Activated naive CD4-positive, alpha-beta T cell treated with anti-CD3 and anti-CD28 coated beads, Interleukin-2, amount 10 ng/mL, durations not matched to agents 7 days and 5 days (primary cell): Measurements from ENCODE around the gene SLC10A7.

Experiments used
- CTCF ChIA-PET: fragments of 350-600 bp; sonication (Branson Sonifier 250); formaldehyde crosslinking; loops from one replicate; lab custom pipeline; 2021; ENCODE audit warnings: antibody characterized with exemption; lab: Charles Lee
- DNase-seq: peaks from one replicate; pipeline ENCODE4 v3.0.0-alpha.2; 2020
- H3K27ac Mint-ChIP-seq: one replicate; pipeline ENCODE4 v1.8.0; 2021; ENCODE audit warnings: mild to moderate bottlenecking, moderate library complexity, mixed read lengths
- H3K27me3 Mint-ChIP-seq: one replicate; pipeline ENCODE4 v1.8.0; 2021; ENCODE audit warnings: mild to moderate bottlenecking, mixed read lengths
- H3K36me3 Mint-ChIP-seq: one replicate; pipeline ENCODE4 v1.8.0; 2021; ENCODE audit warnings: mixed read lengths
- H3K4me1 Mint-ChIP-seq: one replicate; pipeline ENCODE4 v1.8.0; 2021; ENCODE audit warnings: mixed read lengths
- H3K4me3 Mint-ChIP-seq: one replicate; pipeline ENCODE4 v1.8.0; 2021; ENCODE audit warnings: mild to moderate bottlenecking, moderate library complexity, mixed read lengths
- H3K9me3 Mint-ChIP-seq: one replicate; pipeline ENCODE4 v1.8.0; 2021; ENCODE audit warnings: mixed read lengths

The SLC10A7 gene

GRCh38 chr4:146439999-146440398 lies 81.7 kb downstream of the SLC10A7 start:
- no peak overlapping the region for H3K4me3 Mint-ChIP-seq
- H3K27ac Mint-ChIP-seq = no peak overlapping the region
- H3K36me3 Mint-ChIP-seq = peaks cover 2% of the 10 kb centered on the region
- H3K4me1 Mint-ChIP-seq = no peaks in the 10 kb centered on the region
- CTCF ChIA-PET = no interaction called here
- H3K9me3 Mint-ChIP-seq = no peaks in the 10 kb centered on the region
- DNase-seq = no peak
- H3K27me3 Mint-ChIP-seq = no peaks in the 10 kb centered on the region

DNA sequence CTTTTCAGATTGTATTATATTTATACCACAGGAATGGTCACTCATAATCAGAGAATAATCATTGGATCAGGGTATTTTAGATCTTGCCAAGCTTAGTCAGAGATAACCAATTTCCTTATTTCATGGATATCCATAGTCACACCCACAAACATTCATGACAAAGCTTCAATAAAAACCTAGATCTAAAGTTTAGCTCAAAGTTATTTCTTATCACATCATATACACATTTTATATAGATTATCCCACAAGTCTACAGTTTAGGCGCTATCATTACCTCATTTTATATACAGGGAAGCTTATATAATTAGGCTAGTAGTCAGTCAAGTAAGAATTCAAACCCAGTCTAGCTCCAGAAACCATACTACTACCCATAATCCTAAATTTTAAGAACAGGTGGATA lies 82.3 kb downstream of the SLC10A7 start:
- CTCF ChIA-PET = no interaction called here
- Mint-ChIP-seq H3K4me3 (no peak overlapping the region), H3K27me3 (no peaks in the 10 kb centered on the region), H3K36me3 (peaks cover 2% of the 10 kb centered on the region), H3K27ac (no peak overlapping the region), H3K4me1 (no peaks in the 10 kb centered on the region), H3K9me3 (no peaks in the 10 kb centered on the region)
- no peak for DNase-seq

DNA sequence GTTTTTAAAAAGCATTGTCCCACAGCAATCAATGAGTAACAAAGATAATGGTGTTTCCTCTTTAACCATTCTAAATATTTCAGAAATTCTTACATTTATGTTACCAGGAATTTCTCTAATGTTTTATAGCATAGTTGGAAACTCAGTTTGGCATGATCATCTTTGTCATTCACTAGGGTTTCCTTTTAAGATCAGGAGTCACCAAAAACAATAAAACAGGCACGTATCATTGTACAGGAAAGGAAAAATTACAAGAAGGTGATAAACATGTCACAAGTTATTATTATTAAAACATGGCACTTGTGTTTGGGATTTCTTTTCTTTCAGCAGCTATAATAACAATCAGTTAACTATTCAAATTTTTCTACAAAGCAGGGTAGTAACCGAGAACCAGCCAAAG lies 84.0 kb downstream of the SLC10A7 start:
- no peaks in the 10 kb centered on the region for H3K4me1 Mint-ChIP-seq
- no peak overlapping the region for H3K4me3 Mint-ChIP-seq
- H3K9me3 Mint-ChIP-seq = no peaks in the 10 kb centered on the region
- CTCF ChIA-PET = no interaction called here
- no peak overlapping the region for H3K27ac Mint-ChIP-seq
- H3K36me3 Mint-ChIP-seq = peaks cover 2% of the 10 kb centered on the region
- DNase-seq = no peak
- H3K27me3 Mint-ChIP-seq = no peaks in the 10 kb centered on the region

- Mint-ChIP-seq H3K36me3 (peaks cover 2% of the 10 kb centered on the region), H3K4me1 (no peaks in the 10 kb centered on the region), H3K9me3 (no peaks in the 10 kb centered on the region), H3K27ac (no peak overlapping the region), H3K27me3 (no peaks in the 10 kb centered on the region), H3K4me3 (no peak overlapping the region)
- CTCF ChIA-PET = no interaction called here
- DNase-seq = no peak
Observed at GRCh38 chr4:146436423-146437162, 85.1 kb downstream of the SLC10A7 start.

- no peak for DNase-seq
- CTCF ChIA-PET = no interaction called here
- Mint-ChIP-seq H3K4me1 (no peaks in the 10 kb centered on the region), H3K9me3 (no peaks in the 10 kb centered on the region), H3K27me3 (no peaks in the 10 kb centered on the region), H3K27ac (no peak overlapping the region), H3K4me3 (no peak overlapping the region), H3K36me3 (peaks cover 2% of the 10 kb centered on the region)
Observed at GRCh38 chr4:146435962-146436361, 85.8 kb downstream of the SLC10A7 start.

- no peaks in the 10 kb centered on the region for H3K4me1 Mint-ChIP-seq
- DNase-seq = no peak
- H3K27ac Mint-ChIP-seq = no peak overlapping the region
- H3K4me3 Mint-ChIP-seq = no peak overlapping the region
- no peaks in the 10 kb centered on the region for H3K9me3 Mint-ChIP-seq
- H3K36me3 Mint-ChIP-seq = peaks cover 1% of the 10 kb centered on the region
- CTCF ChIA-PET = no interaction called here
- no peaks in the 10 kb centered on the region for H3K27me3 Mint-ChIP-seq
Observed at GRCh38 chr4:146432065-146432464, 89.7 kb downstream of the SLC10A7 start.

GRCh38 chr4:146428298-146428697 lies 93.4 kb downstream of the SLC10A7 start:
- Mint-ChIP-seq H3K9me3 (no peaks in the 10 kb centered on the region), H3K27ac (no peak overlapping the region), H3K4me3 (no peak overlapping the region), H3K27me3 (no peaks in the 10 kb centered on the region), H3K4me1 (no peaks in the 10 kb centered on the region), H3K36me3 (no peaks in the 10 kb centered on the region)
- CTCF ChIA-PET = interaction anchor here (0.6 kb wide), 1 partner anchor 264 kb away, joined by 3 read pairs; no protein-coding TSS in a partner anchor
- no peak for DNase-seq

DNA sequence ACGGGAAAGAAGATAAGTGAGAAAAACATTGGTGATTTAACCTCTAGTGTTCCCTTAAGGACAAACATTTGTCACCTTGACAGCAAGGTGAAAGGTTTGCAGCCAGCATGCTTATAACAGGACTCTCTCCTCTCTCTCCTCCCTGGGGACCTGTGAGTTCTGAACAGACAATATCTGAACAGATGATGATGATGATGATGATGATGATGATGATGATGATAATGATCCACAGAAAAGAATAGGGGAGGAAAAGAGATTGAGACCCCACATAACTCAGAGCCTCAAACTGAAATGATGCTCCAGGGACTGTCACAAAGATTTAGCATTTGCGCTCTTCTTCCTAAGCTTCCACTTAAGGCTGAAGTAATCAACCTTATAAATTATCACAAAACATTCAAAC lies 103.9 kb downstream of the SLC10A7 start:
- Mint-ChIP-seq H3K27me3 (no peaks in the 10 kb centered on the region), H3K9me3 (no peaks in the 10 kb centered on the region), H3K27ac (no peak overlapping the region), H3K4me1 (no peaks in the 10 kb centered on the region), H3K4me3 (no peak overlapping the region), H3K36me3 (no peaks in the 10 kb centered on the region)
- no peak for DNase-seq
- CTCF ChIA-PET = no interaction called here

DNA sequence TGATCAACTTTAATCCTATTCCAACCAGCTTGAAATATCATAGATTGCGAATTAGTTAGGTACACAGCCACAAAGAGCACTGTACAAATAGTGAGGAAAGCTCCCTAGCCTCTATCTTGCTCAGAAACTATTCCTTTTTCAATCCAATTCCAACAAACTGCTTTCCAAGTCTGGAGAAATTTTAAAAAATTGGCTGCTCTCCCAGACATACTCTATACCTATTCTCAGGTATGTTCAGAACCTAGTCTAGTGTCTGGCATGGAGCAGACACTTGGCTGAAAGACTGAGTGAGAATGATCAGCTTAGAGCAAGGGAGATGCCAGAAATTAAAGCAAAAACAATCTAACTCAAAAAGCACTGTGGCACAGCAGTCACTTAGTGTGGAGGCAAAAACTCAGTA lies 105.9 kb downstream of the SLC10A7 start:
- H3K4me1 Mint-ChIP-seq = no peaks in the 10 kb centered on the region
- no peak overlapping the region for H3K4me3 Mint-ChIP-seq
- H3K27ac Mint-ChIP-seq = no peak overlapping the region
- CTCF ChIA-PET = no interaction called here
- no peaks in the 10 kb centered on the region for H3K9me3 Mint-ChIP-seq
- H3K36me3 Mint-ChIP-seq = no peaks in the 10 kb centered on the region
- DNase-seq = no peak
- no peaks in the 10 kb centered on the region for H3K27me3 Mint-ChIP-seq

DNA sequence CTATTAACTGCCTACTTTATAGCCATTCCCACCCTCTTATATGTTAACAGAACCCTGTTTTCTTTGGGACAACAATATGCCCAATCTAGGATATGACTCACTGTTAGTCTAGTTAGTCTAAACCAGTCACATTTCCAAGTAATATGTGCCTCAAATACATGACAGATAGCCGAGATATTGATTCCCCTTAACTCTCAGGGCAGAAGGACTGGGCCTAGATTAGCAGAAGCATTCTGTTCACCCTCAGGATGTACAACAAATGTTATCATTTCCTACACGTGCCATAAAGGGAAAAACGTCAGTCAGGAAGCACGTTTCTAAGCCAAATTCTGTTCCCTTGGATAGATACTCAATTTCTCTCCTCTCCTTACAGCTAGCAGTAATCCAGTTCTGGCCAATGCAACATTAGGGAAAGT lies 114.1 kb downstream of the SLC10A7 start:
- no peak overlapping the region for H3K27ac Mint-ChIP-seq
- CTCF ChIA-PET = no interaction called here
- H3K9me3 Mint-ChIP-seq = no peaks in the 10 kb centered on the region
- no peaks in the 10 kb centered on the region for H3K27me3 Mint-ChIP-seq
- H3K36me3 Mint-ChIP-seq = no peaks in the 10 kb centered on the region
- DNase-seq = no peak
- no peaks in the 10 kb centered on the region for H3K4me1 Mint-ChIP-seq
- H3K4me3 Mint-ChIP-seq = no peak overlapping the region

DNA sequence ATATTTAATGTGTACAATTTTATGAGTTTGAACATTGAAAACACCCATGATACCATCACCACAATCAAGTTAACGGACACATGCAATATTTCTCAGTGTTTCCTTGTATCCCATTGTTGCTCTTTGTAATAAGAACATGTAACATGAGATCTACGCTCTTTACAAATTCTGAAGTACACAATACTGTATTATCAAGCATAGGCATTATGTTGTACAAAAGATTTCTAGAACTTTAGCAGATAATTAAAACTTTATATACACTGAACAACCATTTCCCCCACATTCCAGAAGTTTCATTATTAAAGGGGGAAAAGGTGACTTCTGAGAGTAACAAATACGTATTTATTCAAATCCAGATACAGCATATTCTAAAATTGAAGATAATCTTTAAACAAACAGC lies 114.5 kb downstream of the SLC10A7 start:
- no peak for DNase-seq
- Mint-ChIP-seq H3K27me3 (no peaks in the 10 kb centered on the region), H3K27ac (no peak overlapping the region), H3K4me3 (no peak overlapping the region), H3K4me1 (no peaks in the 10 kb centered on the region), H3K9me3 (no peaks in the 10 kb centered on the region), H3K36me3 (no peaks in the 10 kb centered on the region)
- CTCF ChIA-PET = no interaction called here

DNA sequence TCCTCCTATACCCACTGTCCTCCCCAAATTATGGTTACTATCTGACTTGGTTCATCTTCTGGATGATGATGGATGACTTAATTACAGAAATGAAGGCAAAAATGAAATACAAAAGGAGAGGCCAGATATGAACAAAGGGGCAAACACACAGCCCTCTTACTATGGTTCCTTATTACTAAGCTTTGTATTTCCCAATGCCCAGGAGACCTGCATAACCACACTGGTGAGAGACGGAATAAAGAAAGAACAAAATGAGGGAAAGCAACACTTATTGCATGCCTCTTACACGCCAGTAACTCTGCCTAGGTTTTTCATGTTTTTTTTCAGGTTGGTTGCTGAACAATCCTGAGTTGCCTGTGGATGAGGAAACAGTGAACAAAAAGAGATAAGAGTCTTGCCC lies 120.5 kb downstream of the SLC10A7 start:
- no peak for DNase-seq
- CTCF ChIA-PET = interaction anchor here (1.2 kb wide), 1 partner anchor 73 kb away, joined by 3 read pairs; no protein-coding TSS in a partner anchor
- Mint-ChIP-seq H3K27ac (no peak overlapping the region), H3K36me3 (no peaks in the 10 kb centered on the region), H3K27me3 (no peaks in the 10 kb centered on the region), H3K4me1 (no peaks in the 10 kb centered on the region), H3K4me3 (no peak overlapping the region), H3K9me3 (no peaks in the 10 kb centered on the region)

DNA sequence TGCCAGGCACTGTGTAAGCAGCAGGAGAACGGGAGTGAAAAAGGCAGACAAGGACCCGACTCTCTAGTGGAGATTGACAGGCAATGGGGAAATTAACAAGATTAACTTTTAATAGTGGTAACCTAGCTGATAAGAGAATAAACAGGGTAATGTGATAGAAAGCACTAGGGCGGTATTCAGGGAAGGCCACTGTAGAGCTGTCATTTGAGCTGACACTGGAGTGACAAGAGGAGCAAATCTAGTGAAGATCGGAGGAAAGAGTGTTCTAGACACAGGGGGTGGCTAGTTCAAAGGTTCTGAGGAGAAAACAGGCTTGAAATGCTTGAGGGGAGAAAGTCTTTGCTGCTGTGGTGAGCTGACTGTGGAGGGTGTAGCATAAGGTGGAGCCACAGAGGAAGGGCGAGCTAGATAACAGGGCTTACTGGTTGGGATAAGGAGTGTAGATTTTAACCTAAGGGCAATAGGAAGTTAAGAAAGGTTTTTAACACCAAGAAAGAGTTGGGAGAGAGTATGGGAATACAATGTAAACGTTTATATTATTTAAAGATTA lies 122.8 kb downstream of the SLC10A7 start:
- H3K27me3 Mint-ChIP-seq = no peaks in the 10 kb centered on the region
- no peaks in the 10 kb centered on the region for H3K36me3 Mint-ChIP-seq
- H3K9me3 Mint-ChIP-seq = no peaks in the 10 kb centered on the region
- H3K4me3 Mint-ChIP-seq = no peak overlapping the region
- no peaks in the 10 kb centered on the region for H3K4me1 Mint-ChIP-seq
- H3K27ac Mint-ChIP-seq = no peak overlapping the region
- CTCF ChIA-PET = no interaction called here
- no peak for DNase-seq

DNA sequence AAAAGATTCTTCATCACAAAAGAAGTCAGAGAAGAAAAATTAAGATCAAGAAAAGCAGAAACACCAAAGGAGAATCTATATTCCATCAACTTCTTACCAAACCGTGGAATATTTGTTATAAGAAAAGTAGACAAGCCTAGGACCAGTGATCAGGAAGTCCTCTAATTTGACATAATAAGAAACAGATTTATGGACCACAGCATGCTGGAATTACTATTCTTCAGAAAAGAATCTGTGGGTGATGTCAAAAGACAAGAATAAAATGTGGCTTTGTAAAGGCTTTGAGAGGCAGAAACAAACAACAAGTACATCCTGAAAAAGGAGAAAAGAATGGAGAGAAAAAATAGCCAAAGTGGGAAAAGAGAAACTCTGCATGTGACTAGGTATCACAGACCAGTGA lies 123.3 kb downstream of the SLC10A7 start:
- CTCF ChIA-PET = no interaction called here
- H3K9me3 Mint-ChIP-seq = no peaks in the 10 kb centered on the region
- no peak overlapping the region for H3K4me3 Mint-ChIP-seq
- no peak overlapping the region for H3K27ac Mint-ChIP-seq
- no peaks in the 10 kb centered on the region for H3K27me3 Mint-ChIP-seq
- DNase-seq = no peak
- no peaks in the 10 kb centered on the region for H3K36me3 Mint-ChIP-seq
- no peaks in the 10 kb centered on the region for H3K4me1 Mint-ChIP-seq

DNA sequence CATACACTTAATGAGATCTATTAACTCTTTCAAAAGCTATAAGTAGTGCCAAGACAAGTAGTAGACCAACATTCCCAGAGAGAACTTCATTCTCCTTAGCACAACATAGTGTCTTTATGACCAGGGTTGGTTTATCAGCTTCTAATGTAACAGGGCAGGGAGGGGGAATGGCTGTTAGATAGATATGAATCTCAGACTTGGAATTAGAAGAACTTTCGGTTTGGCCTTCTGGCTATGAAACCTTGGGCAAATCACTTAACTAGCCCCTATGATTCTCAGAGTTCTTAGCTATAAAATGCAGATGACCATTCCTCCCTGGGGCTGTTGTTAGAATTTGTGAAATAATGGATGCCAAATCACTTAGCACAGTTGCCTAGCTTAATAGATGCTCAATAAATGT lies 132.2 kb downstream of the SLC10A7 start:
- Mint-ChIP-seq H3K27ac (no peak overlapping the region), H3K27me3 (no peaks in the 10 kb centered on the region), H3K4me1 (no peaks in the 10 kb centered on the region), H3K9me3 (no peaks in the 10 kb centered on the region), H3K4me3 (no peak overlapping the region), H3K36me3 (no peaks in the 10 kb centered on the region)
- CTCF ChIA-PET = no interaction called here
- DNase-seq = no peak
